Measurements from ENCODE around the gene PCGF2.

Gene PCGF2

DNA sequence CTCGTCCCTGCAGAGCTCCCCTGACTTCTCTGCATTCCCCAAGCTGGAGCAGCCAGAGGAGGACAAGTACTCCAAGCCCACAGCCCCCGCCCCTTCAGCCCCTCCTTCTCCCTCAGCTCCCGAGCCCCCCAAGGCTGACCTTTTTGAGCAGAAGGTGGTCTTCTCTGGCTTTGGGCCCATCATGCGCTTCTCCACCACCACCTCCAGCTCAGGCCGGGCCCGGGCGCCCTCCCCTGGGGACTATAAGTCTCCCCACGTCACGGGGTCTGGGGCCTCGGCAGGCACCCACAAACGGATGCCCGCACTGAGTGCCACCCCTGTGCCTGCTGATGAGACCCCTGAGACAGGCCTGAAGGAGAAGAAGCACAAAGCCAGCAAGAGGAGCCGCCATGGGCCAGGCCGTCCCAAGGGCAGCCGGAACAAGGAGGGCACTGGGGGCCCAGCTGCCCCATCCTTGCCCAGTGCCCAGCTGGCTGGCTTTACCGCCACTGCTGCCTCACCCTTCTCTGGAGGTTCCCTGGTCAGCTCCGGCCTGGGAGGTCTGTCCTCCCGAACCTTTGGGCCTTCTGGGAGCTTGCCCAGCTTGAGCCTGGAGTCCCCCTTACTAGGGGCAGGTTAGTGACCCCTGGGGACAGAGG, 31.6 kb downstream of the PCGF2 start:
- TF ChIP-seq, protein P1, sequence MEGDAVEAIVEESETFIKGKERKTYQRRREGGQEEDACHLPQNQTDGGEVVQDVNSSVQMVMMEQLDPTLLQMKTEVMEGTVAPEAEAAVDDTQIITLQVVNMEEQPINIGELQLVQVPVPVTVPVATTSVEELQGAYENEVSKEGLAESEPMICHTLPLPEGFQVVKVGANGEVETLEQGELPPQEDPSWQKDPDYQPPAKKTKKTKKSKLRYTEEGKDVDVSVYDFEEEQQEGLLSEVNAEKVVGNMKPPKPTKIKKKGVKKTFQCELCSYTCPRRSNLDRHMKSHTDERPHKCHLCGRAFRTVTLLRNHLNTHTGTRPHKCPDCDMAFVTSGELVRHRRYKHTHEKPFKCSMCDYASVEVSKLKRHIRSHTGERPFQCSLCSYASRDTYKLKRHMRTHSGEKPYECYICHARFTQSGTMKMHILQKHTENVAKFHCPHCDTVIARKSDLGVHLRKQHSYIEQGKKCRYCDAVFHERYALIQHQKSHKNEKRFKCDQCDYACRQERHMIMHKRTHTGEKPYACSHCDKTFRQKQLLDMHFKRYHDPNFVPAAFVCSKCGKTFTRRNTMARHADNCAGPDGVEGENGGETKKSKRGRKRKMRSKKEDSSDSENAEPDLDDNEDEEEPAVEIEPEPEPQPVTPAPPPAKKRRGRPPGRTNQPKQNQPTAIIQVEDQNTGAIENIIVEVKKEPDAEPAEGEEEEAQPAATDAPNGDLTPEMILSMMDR (conservative IDR thresholded peaks at IDR 0.05; ENCODE audit: low read length) = no peak
- no peak overlapping the region for H3K4me3 ChIP-seq (ENCODE audit: low read length)
- DNase-seq (ENCODE audit: low read depth) = no peak

- TF ChIP-seq, protein P1 (conservative IDR thresholded peaks at IDR 0.05; ENCODE audit: low read length) = no peak
- no peak for DNase-seq (ENCODE audit: low read depth)
- H3K4me3 ChIP-seq (ENCODE audit: low read length) = no peak overlapping the region
Observed at GRCh38 chr17:38715216-38715943, 32.8 kb downstream of the PCGF2 start.

GRCh38 chr17:38713456-38714075, 34.6 kb downstream of the PCGF2 start:
- TF ChIP-seq, protein P1 (conservative IDR thresholded peaks at IDR 0.05; ENCODE audit: low read length) = no peak
- no peak for DNase-seq (ENCODE audit: low read depth)
- no peak overlapping the region for H3K4me3 ChIP-seq (ENCODE audit: low read length)

DNA sequence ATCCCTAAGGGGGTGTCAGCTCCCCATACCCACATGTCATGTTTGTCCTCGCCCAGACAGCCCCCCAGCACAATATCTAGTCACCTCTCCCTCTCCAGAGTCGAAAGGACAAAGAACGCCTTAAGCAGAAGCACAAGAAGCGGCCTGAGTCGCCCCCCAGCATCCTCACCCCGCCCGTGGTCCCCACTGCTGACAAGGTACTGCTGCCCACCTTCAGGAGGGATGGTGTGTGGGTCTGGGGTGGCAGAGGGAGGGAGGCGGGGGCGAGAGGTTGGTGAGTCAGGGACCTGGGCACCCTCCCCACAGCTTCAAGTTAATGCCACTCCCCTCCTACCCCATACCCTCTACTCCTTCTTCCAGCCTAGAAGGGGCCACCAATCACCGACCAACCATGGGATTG, 35.5 kb downstream of the PCGF2 start:
- no peak overlapping the region for H3K4me3 ChIP-seq (ENCODE audit: low read length)
- DNase-seq (ENCODE audit: low read depth) = no peak
- TF ChIP-seq, protein P1 (conservative IDR thresholded peaks at IDR 0.05; ENCODE audit: low read length) = no peak

DNA sequence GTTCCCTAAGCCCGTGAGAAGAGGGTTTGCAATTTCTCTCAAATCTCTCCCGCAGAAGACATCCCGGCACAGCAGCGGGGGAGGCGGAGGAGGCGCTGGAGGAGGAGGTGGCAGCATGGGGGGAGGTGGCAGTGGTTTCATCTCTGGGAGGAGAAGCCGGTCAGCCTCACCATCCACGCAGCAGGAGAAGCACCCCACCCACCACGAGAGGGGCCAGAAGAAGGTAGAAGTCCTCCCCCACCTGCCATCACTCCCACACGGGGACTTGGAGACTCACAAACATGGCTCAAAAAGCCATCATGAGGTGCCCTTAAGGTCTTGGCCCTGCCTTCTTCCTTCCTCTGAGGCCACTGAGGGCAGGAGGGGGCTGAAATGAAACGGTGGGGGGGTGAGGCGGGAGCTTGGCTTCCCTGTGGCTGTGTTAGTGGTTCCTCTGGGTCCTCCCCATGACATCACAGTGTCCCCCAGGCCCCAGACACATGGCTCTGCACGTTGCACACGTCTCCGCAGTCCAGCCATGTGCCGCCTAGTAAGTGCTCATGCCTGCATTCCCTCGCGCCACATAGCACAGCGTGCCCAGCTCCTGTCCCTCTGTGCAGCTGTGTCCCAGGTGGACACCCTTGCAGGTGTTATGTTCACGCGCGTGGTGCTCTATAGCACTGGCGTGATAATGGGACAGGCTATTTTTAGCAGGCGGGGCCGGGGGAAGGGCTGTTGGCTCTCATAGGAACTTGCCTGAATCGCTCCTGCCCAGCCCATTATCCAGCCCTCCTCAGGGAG, 36.2 kb downstream of the PCGF2 start:
- H3K4me3 ChIP-seq (ENCODE audit: low read length) = no peak overlapping the region
- no peak for DNase-seq (ENCODE audit: low read depth)
- TF ChIP-seq, protein P1 (conservative IDR thresholded peaks at IDR 0.05; ENCODE audit: low read length) = no peak

- TF ChIP-seq, protein P1 (conservative IDR thresholded peaks at IDR 0.05; ENCODE audit: low read length) = no peak
- H3K4me3 ChIP-seq (ENCODE audit: low read length) = no peak overlapping the region
- DNase-seq (ENCODE audit: low read depth) = no peak
Observed at GRCh38 chr17:38710985-38711384, 37.2 kb downstream of the PCGF2 start.
